OCI-LY3 (cell line): ENCODE data around the gene LAG3.
A peak's percentile ranks its signal among the peaks of the same experiment; 100 is the strongest.

ENCODE experiments used
- H2AFZ ChIP-seq: fragments of 200-600, 300-600 bp; shearing (Covaris generic); 2 replicates; pipeline ENCODE4 v1.6.0; 2014; ENCODE audit warnings: antibody characterized with exemption, low read depth, low read length
- H3K27ac ChIP-seq: fragments of 200-600, 300-600 bp; sonication (generic); 2 replicates; pipeline ENCODE4 v1.5.1; 2014; ENCODE audit warnings: mild to moderate bottlenecking, low read length, moderate library complexity, mixed read lengths
- H3K27me3 ChIP-seq: fragments of 200-600, 300-600 bp; sonication (generic); 2 replicates; pipeline ENCODE4 v1.6.1; 2014; ENCODE audit warnings: low read depth, low read length, mixed read lengths
- H3K36me3 ChIP-seq: fragments of 200-600, 300-600 bp; sonication (generic); replicated peaks from 2 replicates; pipeline ENCODE3; 2014; ENCODE audit warnings: low read depth, low read length, mixed read lengths
- H3K4me1 ChIP-seq: fragments of 300-600, 200-600 bp; sonication (generic); 2 replicates; pipeline ENCODE4 v1.6.1; 2014; ENCODE audit warnings: low read length, mixed read lengths
- H3K4me2 ChIP-seq: fragments of 200-600, 300-600 bp; sonication (generic); 2 replicates; pipeline ENCODE4 v1.6.1; 2014; ENCODE audit warnings: low read length, mixed read lengths
- H3K4me3 ChIP-seq: fragments of 300-600, 200-600 bp; sonication (generic); 2 replicates; pipeline ENCODE4 v1.5.1; 2014; ENCODE audit warnings: antibody characterized with exemption, mild to moderate bottlenecking, low read length, moderate library complexity
- H3K79me2 ChIP-seq: fragments of 300-600, 200-600 bp; shearing (Covaris generic); 2 replicates; pipeline ENCODE4 v1.6.1; 2014; ENCODE audit warnings: mild to moderate bottlenecking, low read length, mixed read lengths
- H3K9ac ChIP-seq: fragments of 300-600, 200-600 bp; shearing (Covaris generic); 2 replicates; pipeline ENCODE4 v1.6.0; 2014; ENCODE audit warnings: mild to moderate bottlenecking, low read length, moderate library complexity
- H3K9me3 ChIP-seq: fragments of 200-600, 300-600 bp; shearing (Covaris generic); 2 replicates; pipeline ENCODE4 v1.6.1; 2014; ENCODE audit warnings: low read length, mixed read lengths; ENCODE audit not compliant: insufficient read depth
- H4K20me1 ChIP-seq: fragments of 200-600, 300-600 bp; sonication (generic); 2 replicates; pipeline ENCODE4 v1.6.1; 2016; ENCODE audit warnings: low read length, mixed read lengths; ENCODE audit not compliant: insufficient read depth
- EZH2phosphoT487 ChIP-seq: fragments of 200-600 bp; shearing (Covaris generic); IDR thresholded peaks from 2 replicates; pipeline ENCODE4 v1.6.1; 2018; ENCODE audit warnings: antibody characterized with exemption, mixed run types, low read depth
- TF ChIP-seq, protein P1 (sequence below): fragments of 200-600, 300-600 bp; sonication (generic); IDR thresholded peaks from 2 replicates; pipeline ENCODE4 v1.5.1; 2014; ENCODE audit warnings: antibody characterized with exemption, low read length, low read depth

The LAG3 gene

DNA sequence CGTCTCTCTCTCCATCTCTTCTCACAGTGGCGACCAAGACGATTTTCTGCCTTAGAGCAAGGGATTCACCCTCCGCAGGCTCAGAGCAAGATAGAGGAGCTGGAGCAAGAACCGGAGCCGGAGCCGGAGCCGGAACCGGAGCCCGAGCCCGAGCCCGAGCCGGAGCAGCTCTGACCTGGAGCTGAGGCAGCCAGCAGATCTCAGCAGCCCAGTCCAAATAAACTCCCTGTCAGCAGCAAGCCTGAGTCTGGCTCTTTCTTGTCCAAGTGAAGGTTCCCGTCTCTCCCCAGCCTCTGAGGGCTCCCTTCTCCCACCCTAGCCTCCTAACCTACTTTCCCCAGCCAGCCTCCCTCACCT is 5.9 kb downstream of the LAG3 start:
- H2AFZ ChIP-seq: peak overlapping the region; percentile 82
- peak overlapping the region; percentile 92 for H3K4me2 ChIP-seq
- H3K4me1 ChIP-seq: peaks cover 29% of the 10 kb centered on the region
- H3K27ac ChIP-seq: no peak overlapping the region
- no peaks in the 10 kb centered on the region for H4K20me1 ChIP-seq
- peak overlapping the region; percentile 76 for H3K4me3 ChIP-seq
- H3K27me3 ChIP-seq: peaks cover 30% of the 10 kb centered on the region
- H3K9ac ChIP-seq: peak overlapping the region; percentile 59
- no peak for TF ChIP-seq EZH2phosphoT487
- TF ChIP-seq, protein P1, sequence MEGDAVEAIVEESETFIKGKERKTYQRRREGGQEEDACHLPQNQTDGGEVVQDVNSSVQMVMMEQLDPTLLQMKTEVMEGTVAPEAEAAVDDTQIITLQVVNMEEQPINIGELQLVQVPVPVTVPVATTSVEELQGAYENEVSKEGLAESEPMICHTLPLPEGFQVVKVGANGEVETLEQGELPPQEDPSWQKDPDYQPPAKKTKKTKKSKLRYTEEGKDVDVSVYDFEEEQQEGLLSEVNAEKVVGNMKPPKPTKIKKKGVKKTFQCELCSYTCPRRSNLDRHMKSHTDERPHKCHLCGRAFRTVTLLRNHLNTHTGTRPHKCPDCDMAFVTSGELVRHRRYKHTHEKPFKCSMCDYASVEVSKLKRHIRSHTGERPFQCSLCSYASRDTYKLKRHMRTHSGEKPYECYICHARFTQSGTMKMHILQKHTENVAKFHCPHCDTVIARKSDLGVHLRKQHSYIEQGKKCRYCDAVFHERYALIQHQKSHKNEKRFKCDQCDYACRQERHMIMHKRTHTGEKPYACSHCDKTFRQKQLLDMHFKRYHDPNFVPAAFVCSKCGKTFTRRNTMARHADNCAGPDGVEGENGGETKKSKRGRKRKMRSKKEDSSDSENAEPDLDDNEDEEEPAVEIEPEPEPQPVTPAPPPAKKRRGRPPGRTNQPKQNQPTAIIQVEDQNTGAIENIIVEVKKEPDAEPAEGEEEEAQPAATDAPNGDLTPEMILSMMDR: no peak
- no peaks in the 10 kb centered on the region for H3K9me3 ChIP-seq
- no peaks in the 10 kb centered on the region for H3K36me3 ChIP-seq
- H3K79me2 ChIP-seq: no peaks in the 10 kb centered on the region

DNA sequence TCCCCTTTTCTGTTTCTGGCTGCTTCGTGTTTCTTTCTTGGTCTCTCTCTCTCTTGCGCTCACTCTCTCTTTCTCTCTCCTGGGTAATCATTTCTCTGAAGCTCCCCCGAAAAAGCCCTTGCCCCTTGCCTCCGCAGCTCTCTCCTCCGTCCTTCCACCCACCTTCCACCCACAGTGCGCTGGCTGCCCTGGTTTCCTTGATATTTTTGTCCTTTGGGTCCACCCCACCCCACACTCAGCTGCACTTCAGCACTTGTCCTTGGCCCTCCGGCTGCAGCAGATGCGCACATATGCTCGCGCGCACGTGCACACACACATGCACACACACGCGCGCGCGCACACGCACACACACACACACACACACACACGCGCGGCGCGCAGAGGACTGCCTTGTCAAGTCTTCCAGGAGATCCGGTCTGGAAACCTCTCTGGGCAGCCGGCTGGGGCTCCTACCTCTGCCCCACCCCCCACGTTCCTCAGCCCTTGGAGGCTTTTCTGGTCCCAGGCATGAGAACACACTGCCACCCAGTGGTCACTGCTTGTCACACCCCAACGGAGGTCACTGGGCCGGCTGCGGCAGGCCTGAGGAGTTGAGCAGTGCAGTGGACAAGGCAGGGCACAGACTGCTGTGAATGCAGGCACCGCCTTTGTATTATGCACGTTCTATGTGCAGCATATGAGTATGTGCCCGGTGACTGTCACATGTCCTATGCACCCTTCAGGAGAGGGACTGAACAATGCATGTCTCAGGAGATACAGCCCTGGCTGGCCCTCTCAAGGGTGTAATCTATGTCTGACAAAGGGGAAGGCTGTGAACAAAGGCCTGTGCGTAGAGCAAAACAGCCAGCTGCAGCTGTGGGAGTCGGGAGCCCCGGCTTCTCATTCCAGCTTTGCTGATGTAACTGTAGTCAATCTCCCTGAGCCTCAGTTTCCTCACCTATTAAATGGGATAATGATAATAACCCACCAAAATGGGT is 6.5 kb downstream of the LAG3 start:
- H3K36me3 ChIP-seq: no peaks in the 10 kb centered on the region
- H2AFZ ChIP-seq: peak overlapping the region; percentile 82
- H3K4me2 ChIP-seq: peak overlapping the region; percentile 92
- peaks cover 29% of the 10 kb centered on the region for H3K4me1 ChIP-seq
- H3K27ac ChIP-seq: no peak overlapping the region
- no peaks in the 10 kb centered on the region for H3K79me2 ChIP-seq
- peak overlapping the region; percentile 59 for H3K9ac ChIP-seq
- TF ChIP-seq EZH2phosphoT487: no peak
- TF ChIP-seq, protein P1: peak; percentile 94
- no peaks in the 10 kb centered on the region for H3K9me3 ChIP-seq
- no peaks in the 10 kb centered on the region for H4K20me1 ChIP-seq
- peaks cover 30% of the 10 kb centered on the region for H3K27me3 ChIP-seq
- peak overlapping the region; percentile 76 for H3K4me3 ChIP-seq

DNA sequence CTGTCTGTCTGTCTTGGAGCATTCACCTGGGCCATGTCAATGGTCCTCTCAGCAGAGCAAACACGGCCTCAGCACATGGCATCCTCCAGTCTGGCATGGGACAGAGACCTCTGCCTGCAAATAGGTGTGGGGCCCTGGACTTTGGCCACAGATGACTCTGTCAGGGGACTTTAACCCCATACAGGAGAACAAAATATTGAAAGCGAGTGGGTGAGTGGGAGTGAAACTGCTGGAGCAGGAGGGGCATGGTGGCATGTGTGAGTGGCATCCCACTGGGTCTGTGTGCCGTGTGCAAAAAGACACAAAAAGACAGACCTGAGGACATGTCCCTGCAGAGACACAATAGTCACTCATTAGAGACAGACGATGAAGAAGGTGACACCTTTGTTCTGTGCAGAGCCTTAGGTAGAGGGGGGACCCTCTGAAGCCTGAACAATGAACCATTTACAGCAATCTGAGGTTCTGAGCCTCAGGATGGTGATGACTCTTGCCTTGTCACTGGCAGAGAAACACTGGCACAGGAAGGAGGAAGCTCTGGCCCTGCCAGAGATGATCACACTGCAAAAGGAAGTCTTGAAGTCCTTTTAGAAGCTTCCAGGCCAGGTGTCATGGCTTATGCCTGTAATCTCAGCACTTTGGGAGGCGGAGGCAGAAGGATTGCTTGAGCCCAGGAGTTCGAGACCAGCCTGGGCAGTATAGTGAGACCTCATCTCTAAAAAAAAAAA is 7.5 kb downstream of the LAG3 start:
- Histone ChIP-seq H3K79me2 (no peaks in the 10 kb centered on the region), H3K9me3 (no peaks in the 10 kb centered on the region), H3K27me3 (peaks cover 24% of the 10 kb centered on the region), H3K36me3 (no peaks in the 10 kb centered on the region), H4K20me1 (no peaks in the 10 kb centered on the region), H3K9ac (no peak overlapping the region), H3K4me2 (no peak overlapping the region), H3K27ac (no peak overlapping the region), H2AFZ (no peak overlapping the region), H3K4me1 (peaks cover 37% of the 10 kb centered on the region), H3K4me3 (no peak overlapping the region)
- TF ChIP-seq, protein P1: no peak

DNA sequence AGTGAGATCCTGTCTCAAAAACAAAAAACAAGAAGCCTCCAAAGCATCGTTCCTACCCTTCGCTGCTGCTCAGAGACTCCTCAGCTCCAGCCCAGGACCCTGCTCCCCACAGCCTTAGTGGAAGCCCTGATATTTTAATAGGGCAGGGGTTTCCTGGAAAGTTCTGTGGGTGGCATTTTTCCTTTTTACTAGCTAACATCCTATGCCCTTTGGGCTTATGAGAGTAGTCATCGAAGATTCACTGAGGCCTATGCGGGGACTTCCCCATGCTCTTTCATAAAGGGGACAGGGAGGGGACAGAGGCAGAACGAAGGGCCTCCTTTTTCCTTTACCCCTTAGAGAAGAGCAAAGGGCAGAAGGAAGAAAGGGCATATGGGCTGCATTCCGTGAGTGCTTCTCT is 8.3 kb downstream of the LAG3 start:
- H3K36me3 ChIP-seq: no peaks in the 10 kb centered on the region
- H3K9ac ChIP-seq: no peak overlapping the region
- H2AFZ ChIP-seq: no peak overlapping the region; the same call in 1 of the 2 replicates
- H3K9me3 ChIP-seq: no peaks in the 10 kb centered on the region
- no peak for TF ChIP-seq EZH2phosphoT487
- TF ChIP-seq, protein P1: no peak
- H3K4me3 ChIP-seq: no peak overlapping the region
- H4K20me1 ChIP-seq: no peaks in the 10 kb centered on the region
- H3K79me2 ChIP-seq: no peaks in the 10 kb centered on the region
- H3K27me3 ChIP-seq: peaks cover 22% of the 10 kb centered on the region
- H3K4me1 ChIP-seq: peaks cover 33% of the 10 kb centered on the region
- no peak overlapping the region for H3K27ac ChIP-seq
- H3K4me2 ChIP-seq: no peak overlapping the region
